GM10248 (cell line): ENCODE results near the gene SNX5.
A peak's percentile ranks its signal among the peaks of the same experiment; 100 is the strongest.

Experiments used
- CTCF ChIA-PET: fragments of 300-600 bp; sonication (Branson Sonifier 250); formaldehyde crosslinking; extraction: SDS; loops from one replicate; lab custom pipeline; 2021; ENCODE audit warnings: antibody characterized with exemption; lab: Yijun Ruan, JAX
- POLR2A ChIA-PET: fragments of 350-650 bp; sonication (Branson Sonifier 250); formaldehyde crosslinking; extraction: SDS; loops from one replicate; lab custom pipeline; 2020; ENCODE audit warnings: antibody characterized with exemption; lab: Yijun Ruan, JAX
- DNase-seq: peaks from one replicate; pipeline ENCODE4 v3.0.0; 2012; ENCODE audit errors: extremely low spot score
- CTCF ChIP-seq: IDR thresholded peaks from 2 replicates; pipeline ENCODE4 v1.5.1; 2012; ENCODE audit warnings: mild to moderate bottlenecking, low read depth; ENCODE audit errors: extremely low read depth, missing control alignments, control extremely low read depth

Gene SNX5

DNA sequence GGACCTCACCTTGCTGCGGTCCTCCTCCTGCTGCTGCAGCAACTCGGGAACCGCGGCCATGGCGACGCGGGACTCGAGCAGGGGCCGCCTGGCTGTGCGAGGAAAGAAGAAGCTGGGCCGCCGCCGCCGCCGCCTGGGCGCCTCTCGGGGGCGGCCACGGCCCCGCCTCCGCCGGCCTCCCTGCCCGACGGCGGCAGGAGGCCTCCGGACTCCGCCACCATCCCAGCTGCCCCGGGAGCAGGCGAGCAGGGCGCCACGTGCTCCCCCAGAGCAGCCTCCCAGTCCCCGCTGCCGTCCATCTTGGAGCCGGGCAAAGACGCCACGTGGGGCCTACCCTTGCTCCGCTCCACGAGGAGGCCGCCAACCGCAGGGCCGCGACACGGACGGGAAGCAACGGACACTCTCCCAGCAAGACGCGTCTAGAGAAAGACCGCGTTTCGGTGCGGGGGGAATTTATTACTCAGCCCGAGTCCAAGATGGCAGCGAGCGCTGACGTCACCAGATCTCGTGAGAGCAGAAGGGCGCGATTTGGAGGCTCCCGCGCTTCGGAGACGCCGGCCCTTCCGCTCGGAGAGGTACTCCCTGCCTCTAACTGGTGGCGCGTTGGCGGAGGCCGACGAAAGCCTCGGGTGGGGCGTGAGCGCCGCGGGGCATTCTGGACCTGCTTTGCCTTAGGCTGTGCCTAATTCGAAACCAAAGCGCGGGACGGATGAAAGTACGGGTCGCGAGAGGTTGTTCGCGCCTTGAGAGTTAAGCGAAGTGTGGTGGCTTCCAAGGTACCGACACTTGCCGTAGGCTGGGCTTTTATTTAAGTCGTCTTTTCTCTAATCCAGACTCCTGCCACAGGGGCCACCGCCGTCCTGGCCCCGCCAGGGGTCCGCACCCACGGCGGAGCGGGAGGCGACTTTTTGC, at the start of gene SNX5, which contains the start of gene MGME1:
Gene SNX5 (minus strand): TSS at position 429 of the 912 bp plus-strand sequence. CDS start 369 bp downstream, at position 60.
Gene MGME1 (plus strand): TSS at position 653 of the 912 bp plus-strand sequence. CDS start 842 bp downstream, outside the sequence.
- no peak for TF ChIP-seq CTCF
- peak; percentile 98 for DNase-seq
- POLR2A ChIA-PET = interaction anchor here (0.9 to 2.5 kb wide), 4 partner anchors 9 to 287 kb away, joined by 4 to 12 read pairs (median 8); partner anchors contain the start of gene RRBP1
- CTCF ChIA-PET = interaction anchor here (1.4 to 7.9 kb wide), 4 partner anchors 12 to 286 kb away, joined by 5 to 69 read pairs (median 15); partner anchors contain the start of gene RRBP1

- DNase-seq = no peak
- CTCF ChIA-PET = interaction anchor here (1.0 to 2.7 kb wide), 6 partner anchors 11 to 481 kb away, joined by 3 to 10 read pairs (median 5); no protein-coding TSS in a partner anchor
- TF ChIP-seq CTCF = no peak
- POLR2A ChIA-PET = no interaction called here
These were observed 49.5 kb upstream of the SNX5 start for GRCh38 chr20:18018100-18018499.

DNA sequence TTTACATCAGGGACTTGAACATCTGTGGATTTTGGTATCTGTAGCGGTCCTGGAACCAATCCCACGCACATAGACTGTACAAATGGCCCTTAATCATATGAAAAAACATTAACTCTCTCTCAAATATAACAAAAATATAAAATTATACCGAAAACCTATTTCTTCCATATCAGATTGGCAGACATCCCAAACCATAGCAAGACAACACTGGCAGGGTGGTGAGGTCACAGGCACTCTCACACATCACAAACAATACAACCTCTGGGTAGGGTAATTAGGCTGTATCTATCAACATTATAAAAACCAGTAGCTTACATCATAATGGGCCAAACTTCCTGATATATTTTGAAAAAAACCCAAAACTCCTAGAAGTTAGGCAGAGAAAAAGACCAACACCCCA, 48.2 kb upstream of the SNX5 start:
- TF ChIP-seq CTCF = no peak
- ChIA-PET POLR2A (interaction anchor here (0.6 kb wide), 1 partner anchor 1504 kb away, joined by 5 read pairs; no protein-coding TSS in a partner anchor), CTCF (interaction anchor here (1.0 to 2.7 kb wide), 3 partner anchors 12 to 480 kb away, joined by 3 to 10 read pairs (median 6); no protein-coding TSS in a partner anchor)
- no peak for DNase-seq

GRCh38 chr20:18014411-18014810, 45.8 kb upstream of the SNX5 start:
- ChIA-PET CTCF (interaction anchor here (1.2 to 1.8 kb wide), 2 partner anchors 16 to 21 kb away, joined by 4 to 5 read pairs; no protein-coding TSS in a partner anchor), POLR2A (no interaction called here)
- DNase-seq = no peak
- TF ChIP-seq CTCF = no peak

GRCh38 chr20:18012901-18013300, 44.3 kb upstream of the SNX5 start:
- TF ChIP-seq CTCF = no peak
- ChIA-PET POLR2A (no interaction called here), CTCF (interaction anchor here (0.8 kb wide), 1 partner anchor 9 kb away, joined by 3 read pairs; no protein-coding TSS in a partner anchor)
- no peak for DNase-seq

DNA sequence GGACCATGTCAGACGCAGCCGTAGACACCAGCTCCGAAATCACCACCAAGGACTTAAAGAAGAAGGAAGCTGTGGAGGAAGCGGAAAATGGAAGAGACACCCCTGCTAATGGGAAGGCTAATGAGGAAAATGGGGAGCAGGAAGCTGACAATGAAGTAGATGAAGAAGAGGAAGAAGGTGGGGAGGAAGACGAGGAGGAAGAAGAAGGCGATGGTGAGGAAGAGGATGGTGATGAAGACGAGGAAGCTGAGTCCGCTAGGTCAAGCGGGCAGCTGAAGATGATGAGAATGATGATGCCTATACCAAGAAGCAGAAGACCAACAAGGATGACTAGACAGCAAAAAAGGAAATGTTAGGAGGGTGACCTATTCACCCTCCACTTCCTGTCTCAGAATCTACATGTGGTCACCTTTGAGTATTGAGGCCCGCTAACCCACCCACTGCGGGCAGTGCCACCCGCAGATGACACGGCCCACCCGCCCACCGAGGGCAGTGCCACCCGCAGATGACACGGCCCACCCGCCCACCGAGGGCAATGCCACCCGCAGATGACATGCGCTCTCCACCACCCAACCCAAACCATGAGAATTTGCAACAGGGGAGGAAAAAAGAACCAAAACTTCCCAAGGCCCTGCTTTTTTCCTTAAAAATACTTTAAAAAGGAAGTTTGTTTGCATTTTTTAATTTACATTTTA, 43.5 kb upstream of the SNX5 start:
- ChIA-PET POLR2A (no interaction called here), CTCF (no interaction called here)
- no peak for TF ChIP-seq CTCF
- no peak for DNase-seq
